ENCODE results near the gene TGFB1. TPM values are rescaled to one million over a fixed set of nuclear protein-coding genes. Genes with fewer than 3 reads are reported as not detected.

TGFB1 gene
- total RNA-seq, 1 experiment from 2014 or later = 15.0 TPM

GRCh38 chr19:41288673-41289530 is 64.8 kb downstream of the TGFB1 start:
- H3K4me1 ChIP-seq = no peaks in the 10 kb centered on the region
- H3K4me3 ChIP-seq (ENCODE audit: low read depth, low read length) = no peak overlapping the region
- no peak for TF ChIP-seq CTCF (IDR thresholded peaks at IDR 0.05; ENCODE audit: insufficient read depth in 1 of 2, low read depth in 1 of 2, low read length in 1 of 2, severe bottlenecking in 1 of 2, unreplicated experiment in 1 of 2)
- no peaks in the 10 kb centered on the region for H3K27me3 ChIP-seq (replicated peaks; ENCODE audit: control insufficient read depth, insufficient read depth, low read length)
- ChIA-PET POLR2A (no interaction called here), CTCF (no interaction called here)
- Mint-ChIP-seq H3K9me3 (ENCODE audit: unreplicated experiment) (no peaks in the 10 kb centered on the region), H3K27me3 (ENCODE audit: insufficient read depth, unreplicated experiment) (no peaks in the 10 kb centered on the region), H3K4me1 (ENCODE audit: low read depth, unreplicated experiment) (no peaks in the 10 kb centered on the region), H3K36me3 (ENCODE audit: insufficient read depth, unreplicated experiment) (peaks cover 100% of the 10 kb centered on the region), H3K4me3 (ENCODE audit: unreplicated experiment) (no peak overlapping the region), H3K27ac (ENCODE audit: unreplicated experiment) (no peak overlapping the region)
- DNase-seq = no peak
- no peaks in the 10 kb centered on the region for H3K9me3 ChIP-seq
- no TSS peak for BruUV-seq (replicated peaks)
- intact Hi-C loops (cut with micrococcal nuclease; ENCODE audit: unreplicated experiment) = no loop called here
- H3K36me3 ChIP-seq (ENCODE audit: control insufficient read depth, insufficient read depth, low read length) = peaks cover 4% of the 10 kb centered on the region

Other genes starting within 250 kb of the TGFB1 start
- gene CYP2F1, start 239.5 kb downstream of the TGFB1 start, total RNA-seq (2022) = not detected in 2 replicates
- gene CYP2S1, start 160.7 kb downstream of the TGFB1 start, total RNA-seq (2022) = 56.0 and 63.0 TPM in 2 replicates
- gene AXL, start 134.7 kb downstream of the TGFB1 start, total RNA-seq (2022) = 1.2 and 1.6 TPM in 2 replicates
- gene HNRNPUL1, start 89.5 kb downstream of the TGFB1 start, total RNA-seq (2022) = 322 and 324 TPM in 2 replicates
- gene CCDC97, start 43.8 kb downstream of the TGFB1 start, total RNA-seq (2022) = 47.1 and 47.8 TPM in 2 replicates
- 3.6 and 4.0 TPM in 2 replicates for gene B9D2, start 10.2 kb upstream of the TGFB1 start, total RNA-seq (2022)
- gene TMEM91, start 22.6 kb upstream of the TGFB1 start, total RNA-seq (2022) = 1.4 and 2.2 TPM in 2 replicates
- gene EXOSC5, start 43.4 kb upstream of the TGFB1 start, total RNA-seq (2022) = 36.6 and 37.3 TPM in 2 replicates
- 9.4 and 19.4 TPM in 2 replicates for gene BCKDHA, start 43.9 kb upstream of the TGFB1 start, total RNA-seq (2022)
- 3.1 and 3.7 TPM in 2 replicates for gene B3GNT8, start 73.5 kb upstream of the TGFB1 start, total RNA-seq (2022)
- gene DMAC2, start 86.0 kb upstream of the TGFB1 start, total RNA-seq (2022) = 75.9 and 85.0 TPM in 2 replicates
- not detected in 2 replicates for gene ERICH4, start 89.2 kb upstream of the TGFB1 start, total RNA-seq (2022)
- not detected in 2 replicates for gene CEACAM21, start 222.2 kb upstream of the TGFB1 start, total RNA-seq (2022)

Data from Caco-2 (cell line).